NCI-H2081 treated with DMSO at 0.1 percent for 48 hours (cell line): ENCODE results near the gene FCN1.
"Not testable (repeated sequence)": the region's sequence is repeated elsewhere in the genome, so short reads cannot be mapped to it uniquely, and the experiment has no call there.

Experiments used
- DNase-seq: peaks from one replicate; lab custom pipeline; 2025; lab: John Stamatoyannopoulos, UW

FCN1 gene

GRCh38 chr9:134917431-134918373 lies at the start of gene FCN1:
FCN1 (minus strand) TSS chr9:134917912; CDS start chr9:134917871, 41 bp downstream.
- DNase-seq, result no peak

GRCh38 chr9:134966697-134967546 lies 49.2 kb upstream of the FCN1 start:
- DNase-seq, result no peak

- no peak for DNase-seq
Observed at GRCh38 chr9:134966270-134966669, 48.6 kb upstream of the FCN1 start.

- no peak for DNase-seq
Observed at GRCh38 chr9:134965851-134966250, 48.1 kb upstream of the FCN1 start.

- no peak for DNase-seq
Observed at GRCh38 chr9:134965411-134965810, 47.7 kb upstream of the FCN1 start.

- no peak for DNase-seq
Observed at GRCh38 chr9:134964271-134965055, 46.8 kb upstream of the FCN1 start.

- DNase-seq, result no peak
Observed at GRCh38 chr9:134963546-134963945, 45.8 kb upstream of the FCN1 start.

- DNase-seq, result no peak
Observed at GRCh38 chr9:134962973-134963364, 45.3 kb upstream of the FCN1 start.

- DNase-seq, result no peak
Observed at GRCh38 chr9:134962065-134962972, 44.6 kb upstream of the FCN1 start.

GRCh38 chr9:134961331-134962064 lies 43.8 kb upstream of the FCN1 start:
- DNase-seq, result no peak

GRCh38 chr9:134960701-134961181 lies 43.0 kb upstream of the FCN1 start:
- no peak for DNase-seq

- DNase-seq, result no peak
Observed at GRCh38 chr9:134959971-134960310, 42.2 kb upstream of the FCN1 start.

- DNase-seq, result no peak
Observed at GRCh38 chr9:134959126-134959970, 41.6 kb upstream of the FCN1 start.

- DNase-seq, result no peak
Observed at GRCh38 chr9:134957945-134958227, 40.2 kb upstream of the FCN1 start.

- DNase-seq, result no peak
Observed at GRCh38 chr9:134957165-134957944, 39.6 kb upstream of the FCN1 start.

- not testable (repeated sequence) for DNase-seq
Observed at GRCh38 chr9:134956387-134956786, 38.7 kb upstream of the FCN1 start.

- no peak for DNase-seq
Observed at GRCh38 chr9:134955801-134956200, 38.1 kb upstream of the FCN1 start.

GRCh38 chr9:134955156-134955555 lies 37.4 kb upstream of the FCN1 start:
- no peak for DNase-seq

GRCh38 chr9:134951994-134952393 lies 34.3 kb upstream of the FCN1 start:
- no peak for DNase-seq
